Measurements from ENCODE around the gene TENT4A. TPM values are rescaled to one million over a fixed set of nuclear protein-coding genes. Genes with fewer than 3 reads are reported as not detected.

TENT4A gene
- total RNA-seq, 4 donors from 2014 or later, result 8.0 to 30.7 (median 17.9) TPM

DNA sequence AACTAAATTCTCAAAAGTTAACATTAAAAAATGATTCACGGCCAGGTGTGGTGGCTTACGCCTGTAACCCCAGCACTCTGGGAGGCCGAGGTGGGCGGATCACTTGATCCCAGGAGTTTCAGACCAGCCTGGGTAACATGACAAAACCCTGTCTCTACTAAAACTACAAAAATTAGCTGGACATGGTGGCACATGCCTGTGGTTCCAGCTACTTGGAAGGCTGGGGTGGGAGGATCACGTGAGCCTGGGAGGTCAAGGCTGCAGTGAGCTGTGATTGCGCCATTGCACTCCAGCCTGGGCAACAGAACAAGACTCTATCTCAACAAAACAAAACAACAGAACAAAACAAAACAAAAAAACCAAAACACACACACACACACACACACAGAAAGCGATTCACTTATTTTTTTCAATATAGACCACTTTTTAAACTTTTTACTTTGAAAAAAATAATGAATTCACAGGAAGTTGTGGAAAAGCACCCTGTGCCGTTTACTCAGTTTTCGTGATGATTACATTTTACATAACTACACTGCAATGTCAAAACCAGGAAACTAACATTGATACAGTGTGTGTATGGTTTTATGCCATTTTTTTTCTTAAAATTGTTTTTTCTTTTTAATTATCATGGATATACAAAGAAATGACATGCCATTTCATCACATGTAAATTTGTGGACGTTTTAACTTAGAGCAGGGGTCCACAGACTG is 73.7 kb downstream of the TENT4A start:
- WGBS, 2 donors, result 73 to 79% methylated on average over 10 of the region's 10 CpGs
- no peak for DNase-seq
- H3K4me1 ChIP-seq, result no peaks in the 10 kb centered on the region
- H3K4me3 ChIP-seq, result no peak overlapping the region
- no peaks in the 10 kb centered on the region for H3K36me3 ChIP-seq
- TF ChIP-seq CTCF (IDR thresholded peaks at IDR 0.05) (no peak), POLR2A (IDR thresholded peaks at IDR 0.05) (no peak)
- intact Hi-C loops (cut with DNase I), result no loop called here
- no peak overlapping the region for H3K27ac ChIP-seq
- H3K9me3 ChIP-seq, result no peaks in the 10 kb centered on the region
- H3K27me3 ChIP-seq, result peaks cover 0 to 13% (median 0%) of the 10 kb centered on the region in 4 donors

DNA sequence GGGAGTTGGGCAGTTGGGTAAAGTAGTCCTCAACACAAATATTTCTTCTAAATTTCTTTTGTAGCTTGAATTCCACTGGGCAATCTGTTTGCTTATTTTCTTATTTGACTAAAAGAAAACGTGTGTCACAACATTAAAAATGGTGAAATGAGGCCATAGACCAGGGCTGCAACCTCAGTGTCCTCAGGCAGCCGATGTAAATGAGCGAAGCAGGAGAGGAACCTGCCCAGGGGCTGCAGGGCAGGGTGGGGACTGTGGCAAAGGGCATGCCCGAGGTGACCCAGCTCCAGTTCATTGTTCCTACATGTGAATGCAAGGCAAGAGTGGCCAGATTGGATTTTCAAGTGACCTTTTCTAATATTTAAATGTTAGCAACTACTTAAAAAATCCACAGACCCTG is 74.7 kb downstream of the TENT4A start:
- intact Hi-C loops (cut with DNase I), result no loop called here
- TF ChIP-seq POLR2A (IDR thresholded peaks at IDR 0.05), result no peak
- peaks cover 0 to 13% (median 0%) of the 10 kb centered on the region in 4 donors for H3K27me3 ChIP-seq
- no peaks in the 10 kb centered on the region for H3K4me1 ChIP-seq
- H3K27ac ChIP-seq, result no peak overlapping the region
- H3K4me3 ChIP-seq, result no peak overlapping the region
- H3K9me3 ChIP-seq, result no peaks in the 10 kb centered on the region
- DNase-seq, result no peak
- no peaks in the 10 kb centered on the region for H3K36me3 ChIP-seq
- 66 to 100% methylated on average over 1 to 3 of the region's 4 CpGs for WGBS, 2 donors

DNA sequence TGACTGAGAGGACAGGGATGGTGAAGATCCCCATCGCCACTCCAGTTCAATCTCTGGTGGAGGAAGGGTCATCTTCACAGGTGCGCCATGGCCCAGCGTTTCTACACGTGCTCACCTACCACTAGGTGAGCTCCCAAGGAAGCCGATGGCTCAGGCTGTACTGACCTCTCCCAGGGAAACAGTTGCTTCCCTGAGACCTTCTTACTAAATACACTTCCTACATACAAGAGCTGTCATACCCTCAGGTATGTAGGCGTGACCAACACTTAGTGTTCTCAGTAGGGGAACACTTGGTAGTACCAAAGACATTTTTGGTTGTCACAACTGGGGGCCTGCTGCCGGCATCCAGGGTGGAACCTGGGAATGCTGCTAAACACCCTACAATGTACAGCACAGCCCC is 75.2 kb downstream of the TENT4A start:
- intact Hi-C loops (cut with DNase I), result no loop called here
- Histone ChIP-seq H3K4me1 (no peaks in the 10 kb centered on the region), H3K4me3 (no peak overlapping the region), H3K27me3 (peaks cover 0 to 13% (median 0%) of the 10 kb centered on the region in 4 donors), H3K36me3 (no peaks in the 10 kb centered on the region), H3K27ac (no peak overlapping the region), H3K9me3 (no peaks in the 10 kb centered on the region)
- TF ChIP-seq CTCF (IDR thresholded peaks at IDR 0.05), result no peak
- TF ChIP-seq POLR2A (IDR thresholded peaks at IDR 0.05), result no peak
- 74 to 85% methylated on average over 5 of the region's 7 CpGs for WGBS, 2 donors
- DNase-seq, result no peak

- DNase-seq, result no peak
- peaks cover 0 to 13% (median 0%) of the 10 kb centered on the region in 4 donors for H3K27me3 ChIP-seq
- no peak overlapping the region for H3K4me3 ChIP-seq
- H3K9me3 ChIP-seq, result no peaks in the 10 kb centered on the region
- no peak for TF ChIP-seq CTCF (IDR thresholded peaks at IDR 0.05)
- no peak for TF ChIP-seq POLR2A (IDR thresholded peaks at IDR 0.05)
- 73 to 79% methylated on average over 14 to 15 of the region's 15 CpGs for WGBS, 2 donors
- intact Hi-C loops (cut with DNase I), result no loop called here
- no peak overlapping the region for H3K27ac ChIP-seq
- H3K36me3 ChIP-seq, result no peaks in the 10 kb centered on the region
- H3K4me1 ChIP-seq, result no peaks in the 10 kb centered on the region
These were observed 75.9 kb downstream of the TENT4A start for GRCh38 chr5:6788956-6789649.

DNA sequence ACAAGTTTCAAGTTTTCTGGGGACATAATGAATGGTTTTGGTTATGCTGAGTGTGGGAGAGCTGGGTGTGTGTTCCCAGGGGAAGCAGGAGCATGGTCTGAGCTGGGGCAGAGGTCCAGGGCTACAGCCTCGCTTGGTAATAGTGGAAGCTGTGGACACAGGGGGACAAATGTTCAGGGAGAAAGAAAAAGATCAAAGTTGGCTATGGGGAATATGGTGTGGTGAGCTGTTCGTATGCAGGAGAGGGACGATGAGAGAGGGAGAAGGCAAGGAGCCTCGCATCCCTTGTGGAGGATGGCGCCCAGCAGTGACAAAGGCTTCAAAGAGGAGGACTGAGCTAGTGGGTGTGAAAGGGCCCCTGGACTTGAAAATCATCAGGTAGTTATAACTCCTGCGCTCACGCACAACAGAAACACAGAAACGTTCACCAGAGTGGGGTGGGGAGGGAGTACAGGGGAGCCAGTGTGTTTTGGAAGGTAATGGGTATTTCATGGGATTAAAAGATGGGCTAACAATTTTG is 77.2 kb downstream of the TENT4A start:
- no peak overlapping the region for H3K27ac ChIP-seq
- TF ChIP-seq CTCF (IDR thresholded peaks at IDR 0.05) (no peak), POLR2A (IDR thresholded peaks at IDR 0.05) (no peak)
- peaks cover 0 to 13% (median 0%) of the 10 kb centered on the region in 4 donors for H3K27me3 ChIP-seq
- H3K4me3 ChIP-seq, result no peak overlapping the region
- intact Hi-C loops (cut with DNase I), result no loop called here
- H3K36me3 ChIP-seq, result no peaks in the 10 kb centered on the region
- no peaks in the 10 kb centered on the region for H3K4me1 ChIP-seq
- WGBS, 2 donors, result 71 to 78% methylated on average over 8 of the region's 8 CpGs
- no peaks in the 10 kb centered on the region for H3K9me3 ChIP-seq
- DNase-seq, result no peak

Measured in esophagus squamous epithelium (tissue), 5 donors.